Thyroid gland (tissue), 4 donors: ENCODE data around the gene ABCC6.

Experiments used
- POLR2A ChIP-seq, 2 donors: fragments of 450-650 bp; IDR thresholded peaks; one replicate each; pipeline ENCODE4 v1.6.1; 2017; ENCODE audit warnings: antibody characterized with exemption in 2 of 2, mild to moderate bottlenecking in 2 of 2, moderate library complexity in 1 of 2
- TF ChIP-seq, protein P1 (sequence below), 6 experiments: fragments of 200-600 bp in 3 of 6; fragments of 450-650 bp in 3 of 6; sonication (generic) in 3 of 6; IDR thresholded peaks; one replicate each; pipeline ENCODE4 v1.5.1; 2016 to 2019; ENCODE audit warnings: antibody characterized with exemption in 6 of 6, mild to moderate bottlenecking in 2 of 6, inconsistent platforms in 1 of 6, moderate library complexity in 1 of 6

DNA sequence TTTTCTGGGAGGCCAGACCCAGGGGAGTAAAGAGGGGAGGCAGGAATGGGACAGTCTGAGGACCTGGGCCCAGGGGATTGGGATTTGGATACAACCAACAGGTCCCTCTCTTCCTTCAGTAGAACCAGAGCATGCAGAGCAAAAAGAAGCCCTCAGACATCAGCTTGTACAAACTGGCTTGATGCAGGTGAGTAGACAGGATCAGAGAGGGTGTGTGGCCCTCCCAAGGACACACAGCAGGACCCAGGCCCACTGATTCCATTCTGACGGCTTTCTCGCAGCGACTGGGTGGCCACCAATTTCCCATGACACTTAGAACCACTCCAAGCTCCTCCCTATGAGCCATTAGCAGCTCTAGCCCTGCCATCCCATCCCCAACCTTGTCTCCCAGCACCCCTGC lies 63.6 kb downstream of the ABCC6 start:
- TF ChIP-seq, protein P1, sequence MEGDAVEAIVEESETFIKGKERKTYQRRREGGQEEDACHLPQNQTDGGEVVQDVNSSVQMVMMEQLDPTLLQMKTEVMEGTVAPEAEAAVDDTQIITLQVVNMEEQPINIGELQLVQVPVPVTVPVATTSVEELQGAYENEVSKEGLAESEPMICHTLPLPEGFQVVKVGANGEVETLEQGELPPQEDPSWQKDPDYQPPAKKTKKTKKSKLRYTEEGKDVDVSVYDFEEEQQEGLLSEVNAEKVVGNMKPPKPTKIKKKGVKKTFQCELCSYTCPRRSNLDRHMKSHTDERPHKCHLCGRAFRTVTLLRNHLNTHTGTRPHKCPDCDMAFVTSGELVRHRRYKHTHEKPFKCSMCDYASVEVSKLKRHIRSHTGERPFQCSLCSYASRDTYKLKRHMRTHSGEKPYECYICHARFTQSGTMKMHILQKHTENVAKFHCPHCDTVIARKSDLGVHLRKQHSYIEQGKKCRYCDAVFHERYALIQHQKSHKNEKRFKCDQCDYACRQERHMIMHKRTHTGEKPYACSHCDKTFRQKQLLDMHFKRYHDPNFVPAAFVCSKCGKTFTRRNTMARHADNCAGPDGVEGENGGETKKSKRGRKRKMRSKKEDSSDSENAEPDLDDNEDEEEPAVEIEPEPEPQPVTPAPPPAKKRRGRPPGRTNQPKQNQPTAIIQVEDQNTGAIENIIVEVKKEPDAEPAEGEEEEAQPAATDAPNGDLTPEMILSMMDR (IDR thresholded peaks at IDR 0.05): no peak
- TF ChIP-seq POLR2A (IDR thresholded peaks at IDR 0.05): no peak
